GM23248 (cell line): ENCODE data around the gene OR1E1.
"Not testable (repeated sequence)": the region's sequence is repeated elsewhere in the genome, so short reads cannot be mapped to it uniquely, and the experiment has no call there.

Source experiments
- EZH2 ChIP-seq: fragments of 200-600 bp; sonication (generic); IDR thresholded peaks from 2 replicates; pipeline ENCODE4 v1.6.1; 2018; ENCODE audit warnings: antibody characterized with exemption, mild to moderate bottlenecking; ENCODE audit not compliant: insufficient read depth, poor library complexity, severe bottlenecking
- EZH2phosphoT487 ChIP-seq: fragments of 200-600 bp; sonication (generic); IDR thresholded peaks from 2 replicates; pipeline ENCODE4 v1.6.1; 2018; ENCODE audit warnings: antibody characterized with exemption, moderate library complexity, mild to moderate bottlenecking, low read depth; ENCODE audit not compliant: insufficient read depth

- not testable (repeated sequence) for TF ChIP-seq EZH2, EZH2phosphoT487
These were observed 14.0 kb upstream of the OR1E1 start for GRCh38 chr17:3412216-3412615.
